Tibial nerve (tissue), 4 donors: ENCODE results near the gene WSCD2.

ENCODE experiments used
- EP300 ChIP-seq, 2 donors: sonication (generic); formaldehyde crosslinking; IDR thresholded peaks; one replicate each; pipeline ENCODE4 v1.6.1; 2017; ENCODE audit warnings: antibody characterized with exemption in 2 of 2, mild to moderate bottlenecking in 1 of 2
- TF ChIP-seq, protein P1 (sequence below), 5 experiments: fragments of 200-600 bp in 3 of 5; fragments of 450-650 bp in 2 of 5; sonication (generic) in 3 of 5; IDR thresholded peaks; one replicate each; pipeline ENCODE4 v1.5.1; 2016 to 2019; ENCODE audit warnings: antibody characterized with exemption in 5 of 5, mild to moderate bottlenecking in 3 of 5, moderate library complexity in 2 of 5

DNA sequence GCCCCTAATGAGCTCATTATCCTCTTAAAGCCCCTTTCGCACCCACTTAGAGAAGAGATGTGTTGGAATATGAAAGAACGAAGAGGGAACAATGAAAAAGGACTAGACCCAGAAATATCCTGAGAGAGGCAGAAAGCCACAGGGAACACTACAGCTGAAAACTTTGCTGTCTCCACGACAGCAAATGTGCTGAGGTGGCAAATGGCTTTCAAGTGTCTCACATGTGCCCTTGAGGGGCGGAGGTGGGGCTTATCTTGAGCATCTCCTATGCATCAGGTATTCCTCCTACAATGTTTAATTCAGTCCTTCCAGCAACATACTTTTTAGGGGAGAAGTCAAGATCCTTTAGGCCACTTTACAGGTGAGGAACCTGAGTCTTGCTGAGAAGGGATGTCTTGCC, 62.9 kb downstream of the WSCD2 start:
- TF ChIP-seq, protein P1, sequence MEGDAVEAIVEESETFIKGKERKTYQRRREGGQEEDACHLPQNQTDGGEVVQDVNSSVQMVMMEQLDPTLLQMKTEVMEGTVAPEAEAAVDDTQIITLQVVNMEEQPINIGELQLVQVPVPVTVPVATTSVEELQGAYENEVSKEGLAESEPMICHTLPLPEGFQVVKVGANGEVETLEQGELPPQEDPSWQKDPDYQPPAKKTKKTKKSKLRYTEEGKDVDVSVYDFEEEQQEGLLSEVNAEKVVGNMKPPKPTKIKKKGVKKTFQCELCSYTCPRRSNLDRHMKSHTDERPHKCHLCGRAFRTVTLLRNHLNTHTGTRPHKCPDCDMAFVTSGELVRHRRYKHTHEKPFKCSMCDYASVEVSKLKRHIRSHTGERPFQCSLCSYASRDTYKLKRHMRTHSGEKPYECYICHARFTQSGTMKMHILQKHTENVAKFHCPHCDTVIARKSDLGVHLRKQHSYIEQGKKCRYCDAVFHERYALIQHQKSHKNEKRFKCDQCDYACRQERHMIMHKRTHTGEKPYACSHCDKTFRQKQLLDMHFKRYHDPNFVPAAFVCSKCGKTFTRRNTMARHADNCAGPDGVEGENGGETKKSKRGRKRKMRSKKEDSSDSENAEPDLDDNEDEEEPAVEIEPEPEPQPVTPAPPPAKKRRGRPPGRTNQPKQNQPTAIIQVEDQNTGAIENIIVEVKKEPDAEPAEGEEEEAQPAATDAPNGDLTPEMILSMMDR (IDR thresholded peaks at IDR 0.05): no peak
- TF ChIP-seq EP300 (IDR thresholded peaks at IDR 0.05): no peak
